Measurements from ENCODE around the gene LRP2.
"Not testable (repeated sequence)": the region's sequence is repeated elsewhere in the genome, so short reads cannot be mapped to it uniquely, and the experiment has no call there.

The LRP2 gene

DNA sequence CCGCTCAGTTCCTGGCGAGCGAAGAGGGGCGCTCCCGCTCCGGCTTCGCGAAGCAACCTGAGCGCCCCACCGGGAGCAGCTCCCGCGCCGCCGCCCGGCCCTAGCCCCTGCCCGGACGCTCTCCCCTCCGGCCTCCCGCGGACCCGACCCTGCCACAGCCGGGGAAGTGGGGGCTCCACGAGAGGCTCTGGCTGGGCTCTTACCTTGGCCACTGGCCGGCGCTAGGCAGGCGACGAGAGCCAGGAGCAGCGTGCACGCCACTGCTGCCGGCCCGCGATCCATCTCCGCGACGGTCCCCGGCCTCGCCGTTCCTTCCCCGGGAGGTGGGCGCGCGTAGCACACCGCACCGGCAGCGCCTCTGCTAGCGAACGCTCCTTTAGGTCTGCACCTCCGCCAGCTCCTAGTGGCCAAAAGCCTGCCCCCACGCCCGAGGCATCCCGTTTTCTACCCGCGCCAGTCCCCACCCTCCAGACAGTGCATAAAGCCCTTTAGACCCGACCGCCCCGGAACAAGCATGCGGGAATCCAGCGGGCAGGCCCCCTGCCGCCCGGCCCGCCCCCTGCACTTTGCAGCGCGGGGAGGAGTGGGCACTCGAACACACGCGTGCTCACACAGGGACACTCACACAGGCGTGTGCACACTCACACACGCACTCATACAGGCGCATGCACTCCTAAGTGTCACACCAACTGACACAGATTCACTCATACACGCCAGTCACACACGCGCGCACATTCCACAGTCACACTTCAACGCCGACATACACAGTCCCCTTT lies at the start of gene LRP2:
LRP2 (minus strand) TSS at position 417 of the 776 bp plus-strand sequence; CDS start at position 282, 135 bp downstream.
- DNase-seq, result peak in 1 of 2 experiments; percentile 6

DNA sequence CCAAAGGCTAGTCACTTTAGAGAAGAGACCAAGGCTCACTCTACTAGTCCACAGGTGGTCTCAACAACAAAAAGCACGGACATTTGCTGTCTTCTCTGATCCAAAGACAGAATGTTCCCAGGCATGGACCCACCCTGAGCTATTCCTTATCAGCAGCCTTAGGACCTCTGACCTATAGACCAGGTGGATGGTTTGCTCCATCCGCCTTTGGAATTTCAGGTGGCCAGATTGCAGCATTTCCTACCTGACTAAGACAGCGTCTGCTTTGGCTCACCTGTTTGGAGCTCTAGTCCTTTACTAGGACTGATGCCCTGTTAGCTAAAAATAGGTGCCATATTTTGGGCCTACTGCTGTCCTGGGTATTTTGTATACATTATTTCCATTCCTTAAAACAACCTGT lies 44.6 kb upstream of the LRP2 start:
- no peak for DNase-seq

DNA sequence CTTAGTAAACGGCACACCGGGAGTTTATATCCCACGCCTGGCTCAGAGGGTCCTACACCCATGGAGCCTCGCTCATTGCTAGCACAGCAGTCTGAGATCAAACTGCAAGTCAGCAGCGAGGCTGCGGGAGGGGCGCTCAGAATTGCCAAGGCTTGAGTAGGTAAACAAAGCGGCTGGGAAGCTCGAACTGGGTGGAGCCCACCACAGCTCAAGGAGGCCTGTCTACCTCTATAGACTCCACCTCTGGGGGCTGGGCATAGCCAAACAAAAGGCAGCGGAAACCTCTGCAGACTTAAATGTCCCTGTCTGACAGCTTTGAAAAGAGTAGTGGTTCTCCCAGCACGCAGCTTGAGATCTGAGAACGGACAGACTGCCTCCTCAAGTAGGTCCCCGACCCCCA lies 37.2 kb upstream of the LRP2 start:
- DNase-seq, result not testable (repeated sequence)

DNA sequence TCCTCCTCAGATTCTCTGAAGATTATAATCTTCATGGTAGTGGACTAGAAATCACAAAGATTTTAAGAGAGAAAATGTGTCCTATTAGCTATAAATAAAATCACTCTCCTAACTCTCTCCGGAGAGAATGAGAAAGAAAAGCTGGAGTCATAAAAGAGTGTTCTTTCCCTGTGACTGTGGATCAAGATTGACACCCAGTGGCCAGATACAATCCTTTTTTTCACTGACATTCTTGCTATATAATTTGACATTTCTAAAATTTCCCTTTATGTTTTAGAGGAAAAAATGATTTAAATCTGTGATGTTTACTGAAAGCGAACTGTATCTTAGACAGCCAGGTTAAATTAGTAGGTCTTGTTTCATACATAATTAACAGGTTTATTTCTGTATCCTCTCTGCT lies 35.4 kb upstream of the LRP2 start:
- no peak for DNase-seq

DNA sequence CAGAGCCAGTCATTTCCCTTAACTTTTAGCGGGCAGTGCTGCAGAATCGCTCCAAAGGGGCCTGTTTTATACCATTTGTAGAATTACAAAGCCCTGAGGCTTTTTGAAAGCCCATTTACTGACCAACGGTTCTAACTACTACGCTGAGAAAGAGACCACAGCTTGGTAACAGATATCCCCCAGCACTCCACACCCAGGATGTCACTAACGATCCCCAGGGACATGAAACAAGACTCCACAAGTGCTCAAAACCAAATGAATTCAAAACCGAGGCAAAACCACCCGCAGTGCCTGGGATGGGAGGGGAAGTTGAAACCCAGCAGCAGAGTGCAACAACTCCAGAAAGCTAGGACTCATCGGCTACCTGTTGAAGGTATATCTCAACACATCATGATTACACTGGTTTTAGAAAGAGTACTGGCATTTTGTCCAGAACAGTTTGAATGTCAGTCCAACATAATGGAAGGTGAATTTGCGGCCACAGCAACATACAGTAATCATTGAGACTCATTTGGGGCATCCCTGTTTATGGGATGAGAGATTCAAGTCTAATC lies 33.6 kb upstream of the LRP2 start:
- no peak for DNase-seq

DNA sequence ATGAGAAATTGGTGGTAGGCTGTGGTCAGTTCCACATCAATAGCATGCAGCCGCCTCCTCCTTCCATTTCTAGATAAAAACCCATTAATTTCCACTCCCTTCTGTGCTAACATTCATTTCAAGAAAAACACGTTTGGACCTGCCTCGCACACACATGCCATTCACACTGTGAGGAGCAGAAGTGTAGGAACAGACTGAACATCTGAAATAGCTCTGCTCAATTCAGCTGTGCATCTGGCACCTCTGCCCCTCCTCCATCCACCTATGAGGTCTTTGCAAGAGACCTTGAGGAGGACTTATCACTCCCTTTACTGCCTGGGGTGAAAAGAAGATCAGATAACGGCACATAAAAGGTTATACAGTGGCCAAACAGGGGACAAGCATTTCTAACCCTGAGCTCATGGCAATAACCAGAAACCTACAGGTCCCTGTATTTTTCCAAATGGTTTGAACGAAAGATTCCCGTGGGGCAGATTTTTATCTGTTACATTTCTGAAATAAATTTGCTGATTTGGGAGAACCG lies 30.8 kb upstream of the LRP2 start:
- DNase-seq, result no peak

DNA sequence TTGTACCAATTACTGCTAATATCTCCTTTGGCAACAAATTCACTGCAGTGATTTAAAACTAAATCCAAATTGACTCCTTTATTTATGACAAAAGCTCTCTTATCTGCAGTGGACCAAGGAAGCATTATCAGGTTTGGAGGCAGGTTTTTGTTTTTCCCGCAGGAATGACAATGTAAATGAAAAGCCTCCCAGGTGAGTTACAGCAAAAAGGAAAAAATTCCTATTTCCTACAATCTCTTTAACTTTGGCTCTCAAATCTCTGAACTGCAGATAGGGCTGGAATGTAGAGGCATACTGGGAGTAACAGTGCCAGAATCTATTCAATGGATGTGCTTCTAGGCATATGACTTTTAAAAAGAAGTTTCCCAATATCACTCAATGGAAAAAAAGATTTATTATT lies 28.9 kb upstream of the LRP2 start:
- no peak for DNase-seq

DNA sequence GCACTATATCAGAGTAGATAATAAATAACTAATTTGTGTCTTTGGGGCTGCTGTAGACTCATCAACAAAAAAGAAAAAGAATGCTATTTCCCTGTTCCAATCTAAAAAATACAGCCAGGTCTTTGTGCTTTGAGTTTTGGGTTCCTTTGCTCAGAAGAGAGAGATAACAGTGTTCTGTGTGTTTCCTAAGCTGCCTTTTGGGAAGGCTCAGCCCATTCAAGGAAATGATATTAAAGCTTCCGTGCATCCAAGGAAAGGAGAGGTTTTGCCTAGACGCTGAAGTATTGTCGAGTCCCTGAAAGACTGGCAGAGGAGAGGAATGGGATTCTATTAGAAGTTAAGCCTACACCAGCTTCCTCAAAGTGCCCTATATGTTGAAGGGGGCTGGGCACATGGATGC lies 25.8 kb upstream of the LRP2 start:
- DNase-seq, result no peak

DNA sequence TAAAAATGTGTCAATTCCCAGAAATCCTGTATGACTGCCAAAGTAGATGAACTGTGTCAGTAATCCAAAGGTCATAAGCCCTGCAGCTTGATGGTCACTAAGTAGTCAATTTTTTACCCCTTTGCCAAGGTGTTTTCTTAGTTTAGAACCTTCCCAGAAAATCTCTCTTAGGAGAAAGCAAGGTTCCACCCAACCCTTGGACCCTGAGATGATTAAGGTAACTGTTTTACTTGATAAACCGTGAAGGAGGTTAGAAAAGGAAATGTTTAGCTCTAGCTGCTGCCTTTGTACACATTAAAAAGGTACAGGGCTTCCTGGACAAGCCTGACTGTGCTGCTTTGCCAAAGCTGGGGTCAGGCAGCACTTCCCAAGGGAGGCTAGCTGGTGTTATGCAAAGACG lies 24.4 kb upstream of the LRP2 start:
- DNase-seq, result no peak

DNA sequence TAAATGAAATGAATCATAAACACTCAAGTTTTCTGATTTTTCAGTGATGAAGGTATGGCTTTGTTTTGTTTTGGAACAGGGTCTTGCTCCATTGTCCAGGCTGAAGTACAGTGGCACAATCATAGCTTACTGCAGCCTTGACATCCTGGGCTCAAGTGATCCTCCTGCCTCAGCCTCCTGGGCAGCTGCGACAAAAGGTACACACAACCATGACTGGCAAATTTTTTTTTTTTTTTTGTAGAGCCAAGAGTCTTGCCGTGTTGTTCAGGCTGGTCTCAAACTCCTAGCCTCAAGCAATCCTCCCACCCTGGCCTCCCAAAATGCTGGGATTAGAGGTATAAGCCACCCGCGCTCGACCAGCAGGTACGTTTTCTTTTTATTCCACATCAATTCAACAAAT lies 22.5 kb upstream of the LRP2 start:
- DNase-seq, result no peak

DNA sequence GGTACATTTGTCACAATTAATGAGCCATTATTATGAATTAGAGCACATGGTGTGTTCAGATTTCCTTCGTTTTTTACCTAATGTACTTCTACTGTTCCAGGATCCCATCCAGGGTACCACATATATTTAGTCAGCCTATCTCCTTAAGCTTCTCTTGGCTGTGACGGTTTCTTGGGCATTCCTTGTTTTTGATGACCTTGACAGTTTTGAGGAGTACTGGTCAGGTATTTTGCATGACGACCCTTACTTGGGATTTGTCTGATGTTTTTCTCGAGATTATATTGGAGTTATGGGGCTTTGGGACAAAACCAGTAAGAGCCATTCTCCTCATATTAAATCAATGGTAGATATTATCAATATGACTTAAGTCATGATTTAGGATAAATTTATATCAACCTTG lies 10.2 kb upstream of the LRP2 start:
- no peak for DNase-seq

DNA sequence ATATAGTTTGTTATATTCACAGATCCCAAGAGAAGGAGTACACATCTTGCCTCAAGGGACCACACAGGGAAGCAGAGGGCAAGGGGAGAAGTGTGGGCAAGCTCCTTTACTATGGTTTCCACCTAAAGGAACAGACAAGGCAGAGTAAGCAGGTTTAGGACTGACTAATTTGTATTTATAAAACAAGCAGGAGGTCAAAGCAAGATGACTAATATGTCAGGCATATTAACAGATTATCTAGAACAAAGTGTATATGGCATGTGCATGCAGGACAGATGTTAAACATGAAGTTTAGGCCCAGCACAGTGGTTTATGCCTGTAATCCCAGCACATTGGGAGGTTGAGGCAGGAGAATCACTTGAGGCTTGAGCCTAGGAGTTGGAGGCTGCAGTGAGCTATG lies 3.7 kb upstream of the LRP2 start:
- no peak for DNase-seq

DNA sequence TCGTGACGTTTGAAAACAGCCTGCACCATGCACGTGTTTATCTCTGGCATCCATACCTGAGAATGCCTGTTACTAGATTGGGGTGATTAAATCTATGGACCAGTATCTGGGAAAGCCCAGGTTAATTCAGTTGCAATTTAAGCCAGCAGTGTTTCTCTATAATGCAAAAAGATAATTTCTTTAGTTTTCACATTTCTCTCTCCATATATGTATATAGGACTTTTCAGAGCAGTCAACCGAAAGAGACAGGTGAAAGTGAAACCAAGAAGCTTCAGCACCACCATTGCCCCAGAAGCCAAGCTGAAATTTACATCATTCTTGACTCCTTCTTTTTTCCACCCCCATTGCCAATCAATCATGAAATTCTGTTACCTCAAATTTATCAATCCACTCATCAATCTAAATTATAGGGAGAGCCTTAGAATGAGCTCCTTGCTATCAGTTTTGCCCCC lies 2.7 kb upstream of the LRP2 start:
- no peak for DNase-seq

DNA sequence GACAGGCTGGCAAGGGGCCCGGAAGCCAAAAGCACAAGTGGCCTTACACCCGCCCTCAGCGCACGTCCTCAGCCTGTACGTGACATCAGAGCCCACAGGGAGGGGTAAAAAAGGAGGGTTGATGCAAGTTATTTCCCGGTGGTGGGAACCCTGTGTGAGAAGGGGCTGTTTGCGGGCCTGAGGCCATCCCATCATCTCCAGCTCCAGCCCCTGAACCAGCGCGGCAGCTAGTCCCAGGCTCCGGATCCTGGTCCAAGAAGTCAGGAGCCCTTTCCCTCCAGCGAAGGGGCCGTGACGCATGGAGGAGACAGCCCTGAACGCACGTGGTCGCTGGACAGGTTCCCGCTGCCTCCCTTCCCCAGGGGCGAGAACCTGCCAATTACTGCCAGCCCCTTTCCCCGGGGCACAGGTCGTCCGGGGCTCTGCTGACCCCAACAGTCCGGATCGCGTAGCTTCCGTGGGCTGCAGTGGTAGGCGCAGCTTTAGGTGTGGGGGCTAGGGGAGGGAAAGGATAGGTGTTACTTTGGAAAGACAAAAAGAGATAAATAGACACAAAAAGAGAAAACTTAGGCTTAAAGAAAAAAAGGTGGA lies 1.3 kb upstream of the LRP2 start:
- peak; percentile 23 to 40 for DNase-seq

DNA sequence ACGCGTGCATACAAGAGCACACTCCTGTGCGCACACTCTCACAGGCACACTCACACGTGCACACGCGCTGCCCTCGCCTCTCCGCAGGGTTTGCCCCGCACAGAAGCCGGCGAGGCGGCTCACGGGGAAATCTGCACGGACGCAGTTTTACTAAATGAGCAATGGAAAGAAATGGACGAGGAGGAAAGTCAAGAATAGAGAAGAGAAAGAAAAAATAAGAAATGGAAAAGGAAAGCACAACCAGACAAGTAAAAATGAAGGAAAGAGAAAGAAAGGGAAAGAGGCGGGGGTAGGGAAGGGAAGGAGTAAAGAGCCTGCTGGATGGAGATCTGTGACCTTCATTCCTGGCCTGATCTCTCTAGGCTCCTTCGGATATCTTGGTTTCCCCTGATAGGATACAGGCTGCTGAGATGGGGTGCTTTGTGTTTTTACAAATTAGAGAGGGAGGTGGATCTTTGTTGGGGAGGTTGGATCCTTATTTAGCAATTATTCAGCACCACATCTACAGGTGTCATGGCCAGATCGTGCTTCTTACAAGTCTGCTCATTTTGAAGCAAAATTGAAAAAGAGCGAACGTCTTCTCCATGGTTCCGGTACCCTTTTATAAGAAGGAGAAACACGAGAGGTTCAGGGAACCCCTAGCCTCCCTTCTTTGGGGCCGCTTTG lies 693 bp upstream of the LRP2 start:
- DNase-seq, result no peak

DNA sequence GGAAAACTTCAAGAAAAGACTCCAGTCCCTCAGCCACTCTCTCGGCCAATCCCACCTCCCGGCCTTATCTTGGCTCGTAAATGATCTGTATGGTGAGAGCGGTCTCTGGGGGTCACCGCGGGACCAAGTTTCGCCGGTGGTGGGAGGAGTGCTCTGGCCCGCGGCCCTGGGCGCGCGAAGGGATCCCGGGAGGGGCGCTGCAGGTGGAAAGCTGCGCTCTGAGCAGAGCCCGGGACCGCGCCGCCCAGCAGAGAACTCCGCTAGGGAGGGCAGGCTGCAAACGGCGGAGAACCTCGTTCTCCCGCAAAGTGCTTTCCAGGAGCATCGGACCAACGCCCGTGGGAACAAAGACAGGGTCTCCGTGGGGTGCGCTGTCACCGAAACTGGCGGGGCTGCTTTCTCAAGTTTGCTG lies 622 bp downstream of the LRP2 start:
- DNase-seq, result no peak

DNA sequence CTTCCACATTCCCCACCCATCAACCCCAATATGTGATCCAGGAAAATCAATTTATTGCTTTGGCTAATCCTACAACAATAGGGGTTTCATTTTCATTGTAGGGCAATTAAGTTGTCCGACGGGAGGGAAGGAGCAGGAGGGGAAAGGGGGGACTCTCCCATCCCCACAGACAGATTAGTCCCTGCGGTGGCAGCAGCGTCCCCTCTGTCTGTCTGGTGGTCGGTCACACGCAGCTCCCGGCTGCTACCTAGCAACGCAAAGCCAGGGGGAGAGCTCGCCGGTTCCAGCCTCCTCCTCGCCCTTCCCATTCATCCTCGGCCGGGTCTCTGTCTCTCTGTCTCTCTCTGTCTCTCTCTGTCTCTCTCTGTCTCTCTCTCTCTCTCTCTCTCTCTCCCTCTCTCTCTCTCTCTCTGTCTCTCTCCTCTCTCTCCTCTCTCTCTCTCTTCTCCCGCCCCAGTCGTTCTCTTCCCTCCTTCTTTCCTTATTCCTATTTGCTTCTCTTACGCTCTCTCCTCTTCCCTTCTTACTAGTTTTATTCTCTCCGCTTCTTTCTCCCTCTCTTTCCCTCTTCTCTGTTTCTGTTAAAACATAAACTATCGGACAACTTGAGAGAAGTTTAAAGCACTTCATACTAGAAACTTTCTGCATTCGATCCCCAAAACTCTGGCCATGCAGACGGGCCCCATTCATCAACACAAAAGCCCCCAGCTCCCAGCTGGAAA lies 1.2 kb downstream of the LRP2 start:
- no peak for DNase-seq

DNA sequence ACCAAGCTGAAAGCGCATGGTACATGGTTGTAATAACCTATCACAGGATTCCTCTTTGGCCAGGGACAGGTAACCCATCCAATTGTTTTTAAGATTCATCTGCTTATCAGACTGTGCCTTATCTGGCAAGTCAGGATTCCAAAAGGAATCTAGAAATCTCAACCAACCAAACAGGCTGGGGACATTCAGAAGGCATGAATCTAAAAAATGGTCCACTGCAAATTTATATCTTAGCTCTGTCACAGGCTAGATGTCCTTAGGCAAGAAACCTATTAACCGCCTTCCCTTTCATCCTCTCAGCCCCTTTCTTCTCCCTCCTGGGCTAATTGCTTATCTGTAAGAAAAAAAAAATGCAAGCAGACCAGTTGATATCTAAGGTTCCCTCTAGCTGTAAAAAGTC lies 4.3 kb downstream of the LRP2 start:
- DNase-seq, result no peak

DNA sequence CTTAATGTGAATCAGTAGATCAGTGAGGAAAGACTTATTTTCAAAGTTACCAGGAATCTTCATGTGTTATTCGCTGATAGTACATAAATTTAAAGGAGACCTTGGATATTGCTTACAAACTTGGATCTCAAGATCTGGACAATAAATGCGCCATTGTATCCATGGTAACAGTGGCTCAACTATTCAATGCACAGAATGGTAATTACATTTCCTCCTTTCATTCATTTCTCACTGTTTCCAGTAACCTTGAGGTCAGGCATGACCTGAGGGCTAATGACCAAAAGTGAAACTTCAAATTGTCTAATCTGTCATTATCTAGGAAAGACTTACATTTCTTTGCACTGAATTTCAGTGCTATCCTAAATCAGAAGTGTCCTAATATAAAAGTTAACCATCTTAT lies 8.1 kb downstream of the LRP2 start:
- DNase-seq, result no peak

DNA sequence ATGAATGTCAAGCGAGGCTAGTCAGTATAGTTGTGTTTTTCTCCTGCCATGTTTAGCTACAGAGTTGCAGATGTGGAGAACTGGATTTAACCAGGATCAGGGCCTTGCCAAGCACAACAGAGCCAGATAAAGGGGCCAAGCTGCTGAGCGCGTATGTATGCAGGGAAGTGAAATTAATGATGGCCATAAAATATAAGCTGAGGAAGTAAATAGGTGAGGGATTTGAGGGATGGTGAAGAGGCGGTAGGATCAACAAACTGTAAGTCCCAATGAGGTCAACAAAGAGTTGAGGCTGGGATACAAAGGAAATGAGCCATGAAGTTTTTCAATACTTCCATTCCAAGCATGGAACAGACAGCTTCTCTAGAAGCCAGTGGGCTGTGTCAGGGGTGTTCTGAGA lies 10.6 kb downstream of the LRP2 start:
- no peak for DNase-seq

DNA sequence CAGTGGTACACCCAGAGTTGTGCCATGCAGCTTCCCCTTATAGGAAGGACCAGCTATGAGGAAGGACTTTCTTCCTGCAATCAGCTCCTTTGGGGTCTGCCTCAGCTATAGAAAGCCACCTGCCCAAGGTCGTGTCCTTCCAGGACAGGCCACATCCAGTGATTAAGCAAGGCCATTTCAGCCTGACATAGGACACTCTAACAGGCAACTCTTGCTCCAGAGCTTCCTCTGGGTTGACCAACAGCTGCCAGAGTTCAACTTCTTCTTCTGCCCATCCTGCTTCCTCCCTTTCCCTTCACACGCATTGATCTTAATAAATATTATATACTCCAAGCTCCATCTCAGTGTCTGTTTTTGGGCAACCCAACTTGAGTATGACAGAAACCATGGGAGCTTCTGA lies 12.8 kb downstream of the LRP2 start:
- no peak for DNase-seq

DNA sequence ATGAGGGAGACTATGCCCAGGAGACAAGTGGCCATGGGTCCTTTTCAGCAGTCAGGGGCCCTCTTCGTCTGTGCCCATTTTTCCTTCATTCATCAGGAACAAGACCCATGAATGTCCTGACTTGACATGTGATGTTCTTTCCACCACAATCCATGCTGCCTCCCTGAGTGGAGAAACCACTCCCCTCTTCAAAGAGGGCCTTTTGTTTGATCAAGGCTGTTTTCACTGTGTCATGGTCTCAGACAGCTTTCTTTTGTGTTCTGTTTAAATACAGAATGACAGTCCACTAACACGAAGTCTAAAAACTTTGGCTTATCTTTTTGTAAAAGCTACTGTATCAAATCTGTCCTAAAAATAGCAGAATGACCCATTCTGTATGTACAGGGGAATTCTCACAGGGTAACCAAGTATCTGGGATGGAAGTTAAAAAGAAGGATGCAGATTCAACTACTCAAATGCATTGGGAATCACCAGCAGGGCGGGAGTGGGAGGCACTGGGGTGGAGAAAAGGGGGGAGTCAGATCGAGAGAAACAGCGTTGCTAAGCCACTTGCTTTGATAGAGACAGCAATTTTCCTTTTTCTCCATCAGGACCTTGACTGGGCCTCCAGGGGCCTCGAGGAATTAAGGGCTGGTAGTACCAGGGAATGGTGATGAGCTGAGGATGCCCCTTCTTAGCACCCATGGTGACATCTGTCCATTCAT lies 13.9 kb downstream of the LRP2 start:
- no peak for DNase-seq

All from activated CD4-positive, alpha-beta T cell treated with anti-CD3 and anti-CD28 coated beads, Interleukin-2, amount 50 U/mL, for 4 hours (primary cell).